ENCODE measurements around the gene ABCB8. TPM values are rescaled to one million over a fixed set of nuclear protein-coding genes. Genes with fewer than 3 reads are reported as not detected.

The ABCB8 gene
- 32.9 to 52.5 TPM (median 47.6 TPM) in 5 replicates for total RNA-seq (2022; extraction: Qiagen RNA extraction)

GRCh38 chr7:151028131-151028947 is at the start of gene ABCB8:
Gene ABCB8, plus strand, starts transcription at chr7:151028450. Its CDS starts 66 bp downstream, at chr7:151028516.

GRCh38 chr7:150990416-150991186 is 37.6 kb upstream of the ABCB8 start, which contains the start of gene NOS3:
Gene NOS3, plus strand, starts transcription at chr7:150991017. Its CDS starts 2,787 bp downstream, at chr7:150993804.

GRCh38 chr7:151024435-151025056 is 3.7 kb upstream of the ABCB8 start, which contains the start of gene ATG9B:
Gene ATG9B, minus strand, starts transcription at chr7:151024494. Its CDS starts 71 bp downstream, at chr7:151024423.

GRCh38 chr7:151047976-151048815 is 19.9 kb downstream of the ABCB8 start, which contains the start of gene ASIC3:
Gene ASIC3, plus strand, starts transcription at chr7:151048531. Its CDS starts 355 bp downstream, at chr7:151048886.

GRCh38 chr7:151057506-151057988 is 29.3 kb downstream of the ABCB8 start, which contains the start of gene CDK5:
Gene CDK5, minus strand, starts transcription at chr7:151057897. Its CDS starts 49 bp downstream, at chr7:151057848.

GRCh38 chr7:151059367-151060112 is 31.3 kb downstream of the ABCB8 start, which contains the start of gene SLC4A2:
Gene SLC4A2, plus strand, starts transcription at chr7:151059589. Its CDS starts 2,399 bp downstream, at chr7:151061988.

GRCh38 chr7:151080522-151081169 is 52.4 kb downstream of the ABCB8 start, which contains the start of gene FASTK:
Gene FASTK, minus strand, starts transcription at chr7:151080809. Its CDS starts 43 bp downstream, at chr7:151080766.

GRCh38 chr7:151083071-151083823 is 55.0 kb downstream of the ABCB8 start, which contains the start of gene TMUB1:
Gene TMUB1, minus strand, starts transcription at chr7:151083493. Its CDS starts 930 bp downstream, at chr7:151082563.

GRCh38 chr7:151085691-151086620 is 57.7 kb downstream of the ABCB8 start, which contains the start of gene AGAP3:
Gene AGAP3, plus strand, starts transcription at chr7:151086475. Its CDS starts 267 bp downstream, at chr7:151086742.

Other genes starting within 250 kb of the ABCB8 start
- 0.15 to 0.23 TPM (median 0.19 TPM) in 3 of 5 replicates, not detected in the others for gene TMEM176B, start 228.1 kb upstream of the ABCB8 start, total RNA-seq (2022; extraction: Qiagen RNA extraction)
- not detected in 5 replicates for gene TMEM176A, start 227.7 kb upstream of the ABCB8 start, total RNA-seq (2022; extraction: Qiagen RNA extraction)
- 0.05 to 0.32 TPM (median 0.13 TPM) in 3 of 5 replicates, not detected in the others for gene AOC1, start 175.9 kb upstream of the ABCB8 start, total RNA-seq (2022; extraction: Qiagen RNA extraction)
- gene KCNH2, start 50.1 kb upstream of the ABCB8 start, total RNA-seq (2022; extraction: Qiagen RNA extraction) = 1.6 to 2.2 TPM (median 2.0 TPM) in 5 replicates
- 0.13 to 0.37 TPM (median 0.34 TPM) in 5 replicates for gene NOS3, start 37.4 kb upstream of the ABCB8 start, total RNA-seq (2022; extraction: Qiagen RNA extraction)
- gene ATG9B, start 4.0 kb upstream of the ABCB8 start, total RNA-seq (2022; extraction: Qiagen RNA extraction) = 0.39 to 0.66 TPM (median 0.65 TPM) in 5 replicates
- gene ASIC3, start 20.1 kb downstream of the ABCB8 start, total RNA-seq (2022; extraction: Qiagen RNA extraction) = 7.7 to 11.7 TPM (median 8.7 TPM) in 5 replicates
- 29.6 to 32.6 TPM (median 29.8 TPM) in 5 replicates for gene CDK5, start 29.4 kb downstream of the ABCB8 start, total RNA-seq (2022; extraction: Qiagen RNA extraction)
- 174 to 292 TPM (median 259 TPM) in 5 replicates for gene SLC4A2, start 31.1 kb downstream of the ABCB8 start, total RNA-seq (2022; extraction: Qiagen RNA extraction)
- gene FASTK, start 52.4 kb downstream of the ABCB8 start, total RNA-seq (2022; extraction: Qiagen RNA extraction) = 51.3 to 86.5 TPM (median 80.0 TPM) in 5 replicates
- 38.5 to 59.2 TPM (median 55.5 TPM) in 5 replicates for gene TMUB1, start 55.0 kb downstream of the ABCB8 start, total RNA-seq (2022; extraction: Qiagen RNA extraction)
- gene AGAP3, start 58.0 kb downstream of the ABCB8 start, total RNA-seq (2022; extraction: Qiagen RNA extraction) = 44.1 to 66.6 TPM (median 65.4 TPM) in 5 replicates
- 0.20 TPM in 1 of 5 replicates, not detected in the others for gene GBX1, start 139.2 kb downstream of the ABCB8 start, total RNA-seq (2022; extraction: Qiagen RNA extraction)
- gene ASB10, start 158.8 kb downstream of the ABCB8 start, total RNA-seq (2022; extraction: Qiagen RNA extraction) = not detected in 5 replicates
- not detected in 5 replicates for gene H2BK1, start 182.0 kb downstream of the ABCB8 start, total RNA-seq (2022; extraction: Qiagen RNA extraction)
- 58.0 to 63.8 TPM (median 62.0 TPM) in 5 replicates for gene ABCF2, start 198.8 kb downstream of the ABCB8 start, total RNA-seq (2022; extraction: Qiagen RNA extraction)
- 34.7 to 47.0 TPM (median 45.1 TPM) in 5 replicates for gene CHPF2, start 204.0 kb downstream of the ABCB8 start, total RNA-seq (2022; extraction: Qiagen RNA extraction)
- gene SMARCD3, start 220.2 kb downstream of the ABCB8 start, total RNA-seq (2022; extraction: Qiagen RNA extraction) = 7.7 to 11.6 TPM (median 9.9 TPM) in 5 replicates

Measured in A549 treated with Mapracorat at 1 μM for 4 hours (cell line).